ENCODE data around the gene GRK5. TPM values are rescaled to one million over a fixed set of nuclear protein-coding genes. Genes with fewer than 3 reads are reported as not detected.

GRK5 gene
- total RNA-seq, 4 donors from 2014 or later = 43.5 to 61.7 (median 48.9) TPM

DNA sequence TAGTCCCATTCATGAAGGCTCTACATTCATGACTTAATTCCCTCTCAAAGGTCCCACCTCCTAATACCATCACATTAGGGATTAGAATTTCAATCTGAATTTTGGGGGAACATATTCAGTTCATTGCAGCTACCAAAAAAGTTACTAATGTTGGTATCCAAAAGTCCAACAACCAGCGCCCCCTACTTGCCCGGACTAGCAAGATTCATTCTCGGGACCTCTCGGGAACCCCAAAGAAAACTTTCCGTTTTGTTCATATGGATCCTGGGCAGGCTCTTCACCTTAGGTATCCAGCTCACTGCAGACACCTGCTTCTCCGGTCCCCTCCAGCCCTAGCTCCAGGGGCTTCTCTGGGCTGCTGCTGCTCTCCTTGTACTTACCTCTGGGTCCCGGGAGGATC lies 8.9 kb upstream of the GRK5 start:
- Histone ChIP-seq H3K9me3 (no peaks in the 10 kb centered on the region), H3K36me3 (no peaks in the 10 kb centered on the region), H3K27ac (no peak overlapping the region), H3K4me1 (peaks cover 0 to 11% (median 0%) of the 10 kb centered on the region in 4 donors), H3K27me3 (no peaks in the 10 kb centered on the region), H3K4me3 (no peak overlapping the region)
- 48 to 52% methylated on average over 7 of the region's 7 CpGs for WGBS, 2 donors
- no peak for DNase-seq (ENCODE audit: low spot score in 2 of 2)
- TF ChIP-seq, protein P1, sequence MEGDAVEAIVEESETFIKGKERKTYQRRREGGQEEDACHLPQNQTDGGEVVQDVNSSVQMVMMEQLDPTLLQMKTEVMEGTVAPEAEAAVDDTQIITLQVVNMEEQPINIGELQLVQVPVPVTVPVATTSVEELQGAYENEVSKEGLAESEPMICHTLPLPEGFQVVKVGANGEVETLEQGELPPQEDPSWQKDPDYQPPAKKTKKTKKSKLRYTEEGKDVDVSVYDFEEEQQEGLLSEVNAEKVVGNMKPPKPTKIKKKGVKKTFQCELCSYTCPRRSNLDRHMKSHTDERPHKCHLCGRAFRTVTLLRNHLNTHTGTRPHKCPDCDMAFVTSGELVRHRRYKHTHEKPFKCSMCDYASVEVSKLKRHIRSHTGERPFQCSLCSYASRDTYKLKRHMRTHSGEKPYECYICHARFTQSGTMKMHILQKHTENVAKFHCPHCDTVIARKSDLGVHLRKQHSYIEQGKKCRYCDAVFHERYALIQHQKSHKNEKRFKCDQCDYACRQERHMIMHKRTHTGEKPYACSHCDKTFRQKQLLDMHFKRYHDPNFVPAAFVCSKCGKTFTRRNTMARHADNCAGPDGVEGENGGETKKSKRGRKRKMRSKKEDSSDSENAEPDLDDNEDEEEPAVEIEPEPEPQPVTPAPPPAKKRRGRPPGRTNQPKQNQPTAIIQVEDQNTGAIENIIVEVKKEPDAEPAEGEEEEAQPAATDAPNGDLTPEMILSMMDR (IDR thresholded peaks at IDR 0.05) = peak; percentile 16 to 31 (median 19)
- TF ChIP-seq EP300 (IDR thresholded peaks at IDR 0.05) = no peak

DNA sequence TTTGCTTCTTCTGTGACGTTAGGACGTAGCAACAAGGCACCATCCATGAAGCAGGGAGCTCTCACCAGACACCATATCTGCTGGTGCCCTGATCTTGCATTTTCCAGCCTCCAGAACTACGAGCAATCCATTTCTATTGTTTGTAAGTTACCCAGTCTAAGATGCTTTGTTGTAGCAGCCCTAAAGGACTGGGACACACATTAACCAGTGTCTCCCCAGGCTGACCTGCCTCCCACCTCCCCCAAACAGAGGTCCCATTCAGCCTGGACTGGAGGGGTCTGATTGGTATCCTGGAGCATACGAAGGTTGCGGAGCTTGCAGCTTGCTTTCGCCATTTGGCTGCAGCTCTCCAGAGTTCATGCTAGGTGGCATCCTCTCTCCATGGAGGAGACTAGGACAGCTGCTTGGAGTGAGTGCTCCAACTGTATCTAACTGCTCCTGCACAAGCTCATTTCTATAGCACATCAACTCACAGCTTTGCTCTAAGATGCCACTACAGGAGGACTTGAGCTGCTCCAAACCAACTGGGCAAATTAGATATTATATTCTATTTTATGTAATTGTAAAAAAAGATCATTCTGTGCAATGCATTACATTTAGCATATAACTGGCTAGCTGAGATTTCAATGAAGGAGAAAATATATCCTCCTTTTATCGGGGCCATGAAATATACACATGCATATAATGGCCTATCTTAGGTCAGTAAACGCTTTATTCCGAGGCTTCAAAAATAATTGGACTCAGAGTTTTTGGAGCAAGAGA lies 8.0 kb upstream of the GRK5 start:
- DNase-seq (ENCODE audit: low spot score in 2 of 2) = peak in 1 of 2 donors; percentile 68
- Histone ChIP-seq H3K4me3 (no peak overlapping the region), H3K9me3 (no peaks in the 10 kb centered on the region), H3K36me3 (no peaks in the 10 kb centered on the region), H3K27me3 (no peaks in the 10 kb centered on the region), H3K4me1 (peaks cover 0 to 11% (median 0%) of the 10 kb centered on the region in 4 donors), H3K27ac (peak overlapping the region in 1 of 4 donors; percentile 33)
- TF ChIP-seq POLR2A (IDR thresholded peaks at IDR 0.05) (no peak), EP300 (IDR thresholded peaks at IDR 0.05) (peak in 1 of 2 donors; percentile 22)
- TF ChIP-seq, protein P1 (IDR thresholded peaks at IDR 0.05) = peak; percentile 71 to 86 (median 81)
- 34 to 41% methylated on average over 9 of the region's 9 CpGs for WGBS, 2 donors

DNA sequence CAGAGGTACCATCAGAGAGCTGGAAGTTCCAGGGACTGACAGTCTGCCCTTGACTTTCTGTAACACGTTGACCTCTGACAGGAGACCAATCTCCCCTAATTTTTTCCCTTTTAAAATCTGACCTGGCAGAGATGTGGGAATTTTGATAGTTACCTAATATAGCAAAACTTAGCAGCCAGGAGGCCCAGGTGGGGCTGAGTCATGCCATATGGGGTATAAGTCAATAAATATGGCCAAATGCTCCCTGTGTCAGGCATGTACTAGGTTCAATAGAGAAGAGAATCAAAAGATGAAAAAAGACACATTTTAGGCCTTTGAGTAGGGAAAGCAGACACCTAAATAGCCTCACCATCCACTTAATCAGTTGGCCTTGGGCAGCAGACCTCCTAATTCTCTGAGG lies 6.1 kb upstream of the GRK5 start:
- Histone ChIP-seq H3K9me3 (no peaks in the 10 kb centered on the region), H3K4me1 (peaks cover 0 to 19% (median 4%) of the 10 kb centered on the region in 4 donors), H3K27ac (no peak overlapping the region), H3K27me3 (no peaks in the 10 kb centered on the region), H3K36me3 (no peaks in the 10 kb centered on the region), H3K4me3 (no peak overlapping the region)
- DNase-seq (ENCODE audit: low spot score in 2 of 2) = no peak
- TF ChIP-seq, protein P1 (IDR thresholded peaks at IDR 0.05) = no peak
- no peak for TF ChIP-seq EP300 (IDR thresholded peaks at IDR 0.05)
- WGBS, 2 donors = 81 to 89% methylated on average over 1 of the region's 1 CpG

DNA sequence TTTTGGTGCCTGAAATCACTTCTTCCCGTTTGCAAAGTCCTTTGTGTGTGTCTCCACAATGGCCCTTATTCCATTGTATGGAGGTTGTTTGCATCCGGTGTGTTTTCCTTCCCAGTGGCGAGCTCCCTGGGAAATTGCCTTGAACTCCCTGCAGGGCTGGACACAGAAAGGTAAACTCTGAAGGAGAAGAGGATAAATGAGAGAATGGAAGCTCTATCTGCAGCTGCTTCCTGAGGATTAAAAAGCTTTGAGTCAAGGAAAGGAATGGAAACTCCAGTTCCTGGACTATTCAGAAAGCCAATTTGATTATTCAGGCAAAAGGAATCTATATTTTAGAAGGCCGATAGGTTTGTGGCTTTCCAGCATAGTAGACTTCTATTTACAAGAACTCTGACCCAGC lies 4.4 kb upstream of the GRK5 start:
- peaks cover 0 to 23% (median 6%) of the 10 kb centered on the region in 4 donors for H3K4me1 ChIP-seq
- DNase-seq (ENCODE audit: low spot score in 2 of 2) = no peak
- H3K36me3 ChIP-seq = no peaks in the 10 kb centered on the region
- H3K4me3 ChIP-seq = no peak overlapping the region
- no peaks in the 10 kb centered on the region for H3K27me3 ChIP-seq
- TF ChIP-seq POLR2A (IDR thresholded peaks at IDR 0.05) (no peak), EP300 (IDR thresholded peaks at IDR 0.05) (no peak)
- TF ChIP-seq, protein P1 (IDR thresholded peaks at IDR 0.05) = no peak
- WGBS, 2 donors = 52 to 62% methylated on average over 4 of the region's 4 CpGs
- no peaks in the 10 kb centered on the region for H3K9me3 ChIP-seq
- H3K27ac ChIP-seq = no peak overlapping the region

DNA sequence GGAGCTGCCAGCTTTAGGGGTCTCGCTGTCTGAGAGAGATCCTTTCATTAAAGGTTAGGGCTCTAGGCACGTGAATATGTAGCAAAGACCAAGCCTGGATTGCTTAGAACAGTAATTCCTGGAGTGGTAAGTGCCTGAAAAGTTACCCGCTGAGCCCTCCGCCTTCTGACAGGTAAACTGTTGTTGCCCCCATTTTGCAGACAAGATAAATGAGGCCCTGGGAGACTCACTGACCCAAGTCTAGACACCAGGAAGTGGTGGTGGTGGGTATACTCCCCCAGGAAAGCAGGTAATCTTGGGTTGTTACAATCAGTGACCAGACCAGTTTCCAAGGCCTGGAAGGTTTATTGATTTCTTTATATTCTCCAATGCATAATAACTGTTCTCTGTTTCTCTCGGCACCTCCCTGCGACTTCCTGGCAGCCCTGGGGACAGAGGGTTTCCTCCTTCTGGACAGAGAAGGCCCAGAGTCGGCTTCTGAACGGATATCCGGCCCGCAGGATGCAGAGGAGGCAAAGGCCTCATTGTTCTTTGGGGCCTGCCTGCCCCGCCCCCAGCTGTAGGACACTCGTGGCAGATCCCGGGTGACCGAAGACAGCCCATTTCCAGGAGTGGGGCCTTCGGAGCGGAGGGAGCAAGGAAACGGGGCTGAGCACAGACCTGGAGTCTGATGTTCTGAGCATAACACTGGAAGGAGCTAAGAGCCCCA lies 1.3 kb upstream of the GRK5 start:
- DNase-seq (ENCODE audit: low spot score in 2 of 2) = peak; percentile 50

More for the DNA sequence above, 1.3 kb upstream of the GRK5 start:
- Histone ChIP-seq H3K27me3 (no peaks in the 10 kb centered on the region), H3K27ac (peak overlapping the region; percentile 97 to 99 (median 97)), H3K36me3 (no peaks in the 10 kb centered on the region), H3K4me3 (peak overlapping the region; percentile 23 to 97 (median 86)), H3K9me3 (no peaks in the 10 kb centered on the region), H3K4me1 (peaks cover 0 to 34% (median 12%) of the 10 kb centered on the region in 4 donors)
- TF ChIP-seq POLR2A (IDR thresholded peaks at IDR 0.05) (no peak), EP300 (IDR thresholded peaks at IDR 0.05) (peak in 1 of 2 donors; percentile 34)
- TF ChIP-seq, protein P1 (IDR thresholded peaks at IDR 0.05) = no peak
- WGBS, 2 donors = 27 to 30% methylated on average over 17 of the region's 17 CpGs

Data from tibial nerve (tissue), 4 donors.